Prostate gland (tissue), 2 donors: ENCODE data around the gene NSD2. TPM values are rescaled to one million over a fixed set of nuclear protein-coding genes. Genes with fewer than 3 reads are reported as not detected.

ENCODE experiments used
- DNase-seq: peaks from one replicate; pipeline ENCODE4 v3.0.0-alpha.2; 2019; ENCODE audit warnings: low spot score
- H3K27ac ChIP-seq, 2 donors: fragments of 200-600 bp; sonication (generic); 2 replicates each; pipeline ENCODE4 v1.5.1; 2017 to 2019
- H3K27me3 ChIP-seq: fragments of 200-600 bp; sonication (generic); replicated peaks from 2 replicates; pipeline ENCODE4 v1.5.1; 2019; ENCODE audit not compliant: insufficient read depth
- H3K36me3 ChIP-seq, 2 donors: fragments of 200-600 bp; sonication (generic); 1 replicate in 1 of 2; 2 replicates in 1 of 2; pipeline versions ENCODE4 v1.5.1 to v1.8.1; 2017 to 2019
- H3K4me1 ChIP-seq: fragments of 200-600 bp; sonication (generic); replicated peaks from 2 replicates; pipeline ENCODE4 v1.5.1; 2019
- H3K4me3 ChIP-seq, 2 donors: fragments of 200-600 bp; sonication (generic); 2 replicates each; pipeline ENCODE4 v1.5.1; 2017 to 2019
- H3K9me3 ChIP-seq: fragments of 200-600 bp; sonication (generic); 2 replicates; pipeline ENCODE4 v1.5.1; 2017
- POLR2A ChIP-seq: fragments of 450-650 bp; IDR thresholded peaks from one replicate; pipeline ENCODE4 v1.6.1; 2016; ENCODE audit warnings: antibody characterized with exemption, mild to moderate bottlenecking
- POLR2AphosphoS5 ChIP-seq: sonication (generic); formaldehyde crosslinking; IDR thresholded peaks from one replicate; pipeline ENCODE4 v1.6.1; 2017; ENCODE audit warnings: antibody characterized with exemption
- WGBS: methylation state at CpG from one replicate; pipeline ENCODE4 v1.1.5; 2018; 5-methylcytosine and 5-hydroxymethylcytosine counted together
- intact Hi-C: fragments of 100-400 bp; cut with DNase I; formaldehyde crosslinking; loops from one replicate; pipeline ENCODE4 v1.14.2; 2022
- total RNA-seq, 2 donors: library from RNA; depleted of rRNA; stranded (reverse); fragments of >200 nt; gene quantifications; one replicate each; pipeline ENCODE4 v1.1.0, GENCODE V29; 2016
- TF ChIP-seq, protein P1 (sequence below), 4 experiments: fragments of 200-600 bp in 2 of 4; fragments of 450-650 bp in 2 of 4; sonication (generic) in 2 of 4; IDR thresholded peaks; 1 replicate in 3 of 4; 2 replicates in 1 of 4; pipeline ENCODE4 v1.5.1; 2016 to 2019; ENCODE audit warnings: antibody characterized with exemption in 4 of 4, mild to moderate bottlenecking in 2 of 4, moderate library complexity in 2 of 4

Gene NSD2
- total RNA-seq, 2 donors from 2014 or later: 18.0 to 75.0 TPM

DNA sequence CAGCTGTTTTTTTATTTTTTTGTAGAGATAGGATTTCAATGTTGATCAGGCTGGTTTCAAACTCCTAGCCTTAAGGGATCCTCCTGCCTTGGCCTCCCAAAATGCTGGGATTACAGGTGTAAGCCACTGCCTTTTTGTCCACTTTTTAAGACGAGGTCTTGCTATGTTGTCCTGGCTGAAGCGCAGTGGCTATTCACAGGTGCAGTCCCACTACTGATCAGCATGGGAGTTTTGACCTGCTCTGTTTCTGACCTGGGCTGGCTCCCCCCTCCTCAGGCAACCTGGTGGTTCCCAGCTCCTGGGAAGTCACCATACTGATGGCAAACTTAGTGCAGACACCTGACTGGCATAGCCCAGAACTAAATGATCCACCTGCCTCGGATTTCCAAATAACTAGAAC, 2.3 kb upstream of the NSD2 start:
- H3K36me3 ChIP-seq: no peaks in the 10 kb centered on the region
- 93% methylated on average over 3 of the region's 3 CpGs for WGBS
- no peaks in the 10 kb centered on the region for H3K27me3 ChIP-seq
- peaks cover 2% of the 10 kb centered on the region for H3K4me1 ChIP-seq
- intact Hi-C loops: no loop called here
- TF ChIP-seq POLR2A (no peak), POLR2AphosphoS5 (no peak)
- TF ChIP-seq, protein P1, sequence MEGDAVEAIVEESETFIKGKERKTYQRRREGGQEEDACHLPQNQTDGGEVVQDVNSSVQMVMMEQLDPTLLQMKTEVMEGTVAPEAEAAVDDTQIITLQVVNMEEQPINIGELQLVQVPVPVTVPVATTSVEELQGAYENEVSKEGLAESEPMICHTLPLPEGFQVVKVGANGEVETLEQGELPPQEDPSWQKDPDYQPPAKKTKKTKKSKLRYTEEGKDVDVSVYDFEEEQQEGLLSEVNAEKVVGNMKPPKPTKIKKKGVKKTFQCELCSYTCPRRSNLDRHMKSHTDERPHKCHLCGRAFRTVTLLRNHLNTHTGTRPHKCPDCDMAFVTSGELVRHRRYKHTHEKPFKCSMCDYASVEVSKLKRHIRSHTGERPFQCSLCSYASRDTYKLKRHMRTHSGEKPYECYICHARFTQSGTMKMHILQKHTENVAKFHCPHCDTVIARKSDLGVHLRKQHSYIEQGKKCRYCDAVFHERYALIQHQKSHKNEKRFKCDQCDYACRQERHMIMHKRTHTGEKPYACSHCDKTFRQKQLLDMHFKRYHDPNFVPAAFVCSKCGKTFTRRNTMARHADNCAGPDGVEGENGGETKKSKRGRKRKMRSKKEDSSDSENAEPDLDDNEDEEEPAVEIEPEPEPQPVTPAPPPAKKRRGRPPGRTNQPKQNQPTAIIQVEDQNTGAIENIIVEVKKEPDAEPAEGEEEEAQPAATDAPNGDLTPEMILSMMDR (IDR thresholded peaks at IDR 0.05): no peak
- DNase-seq: no peak
- H3K27ac ChIP-seq: no peak overlapping the region
- no peaks in the 10 kb centered on the region for H3K9me3 ChIP-seq
- no peak overlapping the region for H3K4me3 ChIP-seq

DNA sequence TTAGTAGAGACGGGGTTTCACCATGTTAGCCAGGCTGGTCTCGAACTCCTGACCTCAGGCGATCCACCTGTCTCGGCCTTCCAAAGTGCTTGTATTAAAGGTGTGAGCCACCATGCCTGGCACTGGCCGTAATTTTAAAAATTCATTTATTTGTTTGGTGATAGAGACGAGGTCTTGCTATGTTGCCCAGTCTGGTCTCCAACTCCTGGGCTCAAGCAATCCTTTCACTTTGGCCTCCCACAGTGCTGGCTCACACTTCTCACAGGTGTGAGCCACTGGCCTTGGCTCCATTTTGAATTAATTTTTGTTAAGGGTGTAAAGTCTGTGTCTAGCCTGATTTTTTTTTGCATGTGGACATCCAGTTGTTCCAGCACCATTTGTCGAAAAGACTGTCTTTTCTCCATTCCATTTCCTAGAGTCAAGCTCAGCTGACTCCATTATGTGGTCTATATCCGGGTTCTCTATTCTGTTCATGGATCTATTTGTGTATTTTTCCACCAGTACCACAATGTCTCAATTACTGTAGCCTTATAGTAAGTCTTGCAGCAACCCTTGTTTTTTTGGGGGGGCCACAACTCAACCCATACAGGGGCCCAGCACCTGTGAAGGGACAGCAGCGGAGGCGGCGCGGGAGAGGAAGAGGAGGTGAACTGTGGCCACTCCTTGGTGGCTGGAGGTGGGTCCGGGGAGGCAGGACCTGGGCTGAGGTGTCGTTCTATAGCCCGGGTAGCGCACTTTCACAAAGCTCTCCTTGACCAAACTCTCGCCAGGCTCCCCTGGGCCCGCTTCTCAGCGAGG, 1.5 kb upstream of the NSD2 start:
- WGBS: 52% methylated on average over 19 of the region's 19 CpGs

DNA sequence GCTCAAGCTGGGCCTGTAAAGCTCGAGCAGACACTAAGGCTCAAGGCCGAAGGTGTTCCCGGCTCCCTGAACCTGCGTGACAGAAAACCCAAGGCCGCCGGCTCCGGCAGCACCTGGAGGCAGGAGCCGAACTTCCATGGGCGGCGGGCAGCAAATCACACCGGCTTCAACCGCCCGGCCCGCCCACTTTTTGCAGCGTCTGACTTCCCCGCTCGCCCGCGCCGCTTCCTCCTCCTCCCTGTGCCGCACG, 940 bp upstream of the NSD2 start:
- intact Hi-C loops: loop anchor here (2.0 kb wide), 1 partner anchor 13 kb away; the partner anchor contains the start of gene LETM1
- H3K4me1 ChIP-seq: peaks cover 2% of the 10 kb centered on the region
- no peaks in the 10 kb centered on the region for H3K27me3 ChIP-seq
- TF ChIP-seq, protein P1 (IDR thresholded peaks at IDR 0.05): no peak
- TF ChIP-seq POLR2AphosphoS5 (no peak), POLR2A (no peak)
- peak; percentile 85 for DNase-seq
- H3K36me3 ChIP-seq: no peaks in the 10 kb centered on the region
- H3K27ac ChIP-seq: peak overlapping the region; percentile 97 to 99
- 2% methylated on average over 18 of the region's 22 CpGs for WGBS
- H3K9me3 ChIP-seq: no peaks in the 10 kb centered on the region
- peak overlapping the region; percentile 67 to 78 for H3K4me3 ChIP-seq

More for the DNA sequence above, 1.5 kb upstream of the NSD2 start:
- no peak for DNase-seq
- Histone ChIP-seq H3K9me3 (no peaks in the 10 kb centered on the region), H3K4me3 (peak overlapping the region; percentile 67 to 78), H3K27me3 (no peaks in the 10 kb centered on the region), H3K4me1 (peaks cover 2% of the 10 kb centered on the region), H3K27ac (peak overlapping the region; percentile 97 to 99), H3K36me3 (no peaks in the 10 kb centered on the region)
- TF ChIP-seq, protein P1 (IDR thresholded peaks at IDR 0.05): no peak
- no peak for TF ChIP-seq POLR2A
- TF ChIP-seq POLR2AphosphoS5: no peak
- intact Hi-C loops: loop anchor here (2.0 kb wide), 1 partner anchor 13 kb away; the partner anchor contains the start of gene LETM1

DNA sequence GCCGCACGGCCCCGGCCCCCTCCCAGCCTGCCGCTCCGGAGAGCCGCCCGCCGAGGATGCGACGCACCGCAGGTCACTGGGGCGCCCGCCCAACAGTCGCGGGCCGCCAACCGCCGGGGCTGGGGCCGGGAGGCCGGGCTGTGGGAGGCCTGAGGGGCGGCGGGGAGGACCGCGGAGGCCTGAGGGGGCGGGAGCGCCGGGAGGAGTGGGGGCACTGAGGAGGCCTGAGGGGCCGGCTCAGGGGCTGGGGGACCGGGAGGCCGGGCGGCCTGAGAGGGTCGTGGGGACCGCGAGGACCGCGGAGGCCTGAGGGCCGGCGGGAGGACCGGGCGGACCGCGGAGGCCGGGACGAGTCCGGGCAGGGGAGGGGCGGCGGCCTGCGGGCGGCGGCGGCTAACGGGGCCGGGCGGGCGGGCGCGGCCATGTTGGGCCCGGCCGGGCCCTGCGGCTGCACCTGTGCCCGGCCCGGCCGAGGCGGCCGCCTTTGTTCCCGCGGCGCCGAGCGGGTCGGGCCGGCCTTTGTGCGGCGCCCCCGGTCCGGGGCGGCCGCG, 353 bp downstream of the NSD2 start:
- Histone ChIP-seq H3K9me3 (no peaks in the 10 kb centered on the region), H3K36me3 (no peaks in the 10 kb centered on the region), H3K4me1 (peaks cover 2% of the 10 kb centered on the region), H3K27ac (peak overlapping the region; percentile 87 to 89), H3K4me3 (peak overlapping the region; percentile 83 to 93), H3K27me3 (no peaks in the 10 kb centered on the region)
- WGBS: under 1% methylated on average over 50 of the region's 79 CpGs
- intact Hi-C loops: loop anchor here (2.0 kb wide), 1 partner anchor 15 kb away; the partner anchor contains the start of gene LETM1
- no peak for DNase-seq
- no peak for TF ChIP-seq POLR2AphosphoS5
- TF ChIP-seq POLR2A: no peak
- TF ChIP-seq, protein P1 (IDR thresholded peaks at IDR 0.05): no peak

DNA sequence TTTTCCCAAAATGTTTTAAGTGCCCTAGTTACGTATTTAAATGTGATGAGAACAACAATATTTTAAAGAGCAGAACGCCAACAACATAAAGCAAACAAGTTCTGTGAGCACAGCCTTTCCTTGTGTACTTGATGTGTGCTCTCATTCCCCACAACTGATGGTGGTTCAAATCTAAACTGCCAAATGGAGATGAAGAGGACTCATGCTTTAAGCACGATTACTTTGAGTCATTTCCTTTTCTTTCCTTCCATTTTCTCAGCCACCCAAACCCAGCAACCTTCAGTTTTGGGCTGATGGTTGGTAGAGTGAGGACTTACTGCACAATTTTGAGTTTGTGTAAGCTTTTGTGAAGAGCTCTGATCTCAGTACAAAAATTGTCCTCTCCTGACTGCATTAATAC, 1.7 kb downstream of the NSD2 start:
- no peaks in the 10 kb centered on the region for H3K27me3 ChIP-seq
- DNase-seq: no peak
- TF ChIP-seq, protein P1 (IDR thresholded peaks at IDR 0.05): no peak
- TF ChIP-seq POLR2AphosphoS5 (no peak), POLR2A (no peak)
- H3K27ac ChIP-seq: no peak overlapping the region
- no peaks in the 10 kb centered on the region for H3K36me3 ChIP-seq
- WGBS: 41% methylated on average over 3 of the region's 3 CpGs
- H3K4me3 ChIP-seq: no peak overlapping the region
- H3K9me3 ChIP-seq: no peaks in the 10 kb centered on the region
- intact Hi-C loops: no loop called here
- H3K4me1 ChIP-seq: peaks cover 2% of the 10 kb centered on the region
